CD4-positive, alpha-beta memory T cell (primary cell): ENCODE results near the gene NUB1. TPM values are rescaled to one million over a fixed set of nuclear protein-coding genes. Genes with fewer than 3 reads are reported as not detected.
A peak's percentile ranks its signal among the peaks of the same experiment; 100 is the strongest.

Source experiments
- CTCF ChIA-PET: fragments of 350-600 bp; sonication (Branson Sonifier 250); formaldehyde crosslinking; loops from one replicate; lab custom pipeline; 2021; ENCODE audit warnings: inconsistent platforms; ENCODE audit not compliant: partially characterized antibody; lab: Charles Lee
- POLR2A ChIA-PET: fragments of 350-600 bp; sonication (Branson Sonifier 250); formaldehyde crosslinking; loops from one replicate; lab custom pipeline; 2021; ENCODE audit not compliant: partially characterized antibody; lab: Charles Lee
- DNase-seq, 5 donors: peaks; one replicate each; pipeline versions ENCODE4 v3.0.0 to v3.0.0-alpha.2; 2020 to 2022; ENCODE audit warnings: mixed read lengths in 1 of 5
- H3K27ac ChIP-seq: one replicate; pipeline ENCODE4 v1.7.0; 2013; ENCODE audit warnings: low read depth, low read length
- H3K27me3 ChIP-seq: 2 replicates; pipeline ENCODE4 v1.7.0; 2013; ENCODE audit warnings: mild to moderate bottlenecking, low read length, moderate library complexity; ENCODE audit not compliant: insufficient read depth
- H3K36me3 ChIP-seq: 2 replicates; pipeline ENCODE4 v1.7.0; 2013; ENCODE audit warnings: mild to moderate bottlenecking, low read length, moderate library complexity; ENCODE audit not compliant: insufficient read depth
- H3K4me1 ChIP-seq: 2 replicates; pipeline ENCODE4 v1.7.0; 2013; ENCODE audit warnings: mild to moderate bottlenecking, low read length, moderate library complexity; ENCODE audit not compliant: insufficient read depth
- H3K4me3 ChIP-seq, 2 donors: one replicate each; pipeline ENCODE4 v1.7.0; 2013; ENCODE audit warnings: low read length in 2 of 2, mild to moderate bottlenecking in 1 of 2
- H3K9me3 ChIP-seq, 2 donors: one replicate each; pipeline ENCODE4 v1.7.0; 2013; ENCODE audit warnings: low read length in 2 of 2, control low read depth in 1 of 2; ENCODE audit not compliant: control insufficient read depth in 1 of 2
- H3K27ac Mint-ChIP-seq, 7 donors: one replicate each; pipeline ENCODE4 v1.8.0; 2020 to 2021; ENCODE audit warnings: mixed read lengths in 7 of 7, mild to moderate bottlenecking in 6 of 7, inconsistent platforms in 3 of 7, moderate library complexity in 3 of 7
- H3K27me3 Mint-ChIP-seq, 2 donors: one replicate each; pipeline ENCODE4 v1.8.0; 2020 to 2021; ENCODE audit warnings: mixed read lengths in 2 of 2
- H3K36me3 Mint-ChIP-seq, 2 donors: one replicate each; pipeline ENCODE4 v1.8.0; 2020 to 2021; ENCODE audit warnings: mixed read lengths in 2 of 2, inconsistent platforms in 1 of 2, mild to moderate bottlenecking in 1 of 2
- H3K4me1 Mint-ChIP-seq, 4 donors: one replicate each; pipeline ENCODE4 v1.8.0; 2020 to 2021; ENCODE audit warnings: mixed read lengths in 4 of 4, mild to moderate bottlenecking in 1 of 4
- H3K4me3 Mint-ChIP-seq, 8 donors: one replicate each; pipeline ENCODE4 v1.8.0; 2020 to 2021; ENCODE audit warnings: mixed read lengths in 8 of 8, mild to moderate bottlenecking in 7 of 8, moderate library complexity in 6 of 8, inconsistent platforms in 3 of 8
- H3K9me3 Mint-ChIP-seq, 8 donors: one replicate each; pipeline ENCODE4 v1.8.0; 2020 to 2021; ENCODE audit warnings: mixed read lengths in 8 of 8, mild to moderate bottlenecking in 5 of 8, inconsistent platforms in 3 of 8, moderate library complexity in 1 of 8
- intact Hi-C: fragments of 100-400 bp; cut with micrococcal nuclease; formaldehyde crosslinking; loops from one replicate; pipeline ENCODE4 v1.15.1; 2023
- polyA plus RNA-seq, 2 donors: library from polyadenylated mRNA; unstranded; fragments of 300-500 nt; fragmentation: Illumina TruSeq; gene quantifications; one replicate each; pipeline ENCODE4 v1.2.3, GENCODE V29; 2021
- total RNA-seq, 2 experiments: library from RNA; stranded (reverse); gene quantifications; one replicate each; pipeline ENCODE4 v1.2.3, GENCODE V29; 2021

The NUB1 gene
- total and polyA plus RNA-seq, 4 experiments from 2014 or later: 50.1 to 119 (median 96.4) TPM

DNA sequence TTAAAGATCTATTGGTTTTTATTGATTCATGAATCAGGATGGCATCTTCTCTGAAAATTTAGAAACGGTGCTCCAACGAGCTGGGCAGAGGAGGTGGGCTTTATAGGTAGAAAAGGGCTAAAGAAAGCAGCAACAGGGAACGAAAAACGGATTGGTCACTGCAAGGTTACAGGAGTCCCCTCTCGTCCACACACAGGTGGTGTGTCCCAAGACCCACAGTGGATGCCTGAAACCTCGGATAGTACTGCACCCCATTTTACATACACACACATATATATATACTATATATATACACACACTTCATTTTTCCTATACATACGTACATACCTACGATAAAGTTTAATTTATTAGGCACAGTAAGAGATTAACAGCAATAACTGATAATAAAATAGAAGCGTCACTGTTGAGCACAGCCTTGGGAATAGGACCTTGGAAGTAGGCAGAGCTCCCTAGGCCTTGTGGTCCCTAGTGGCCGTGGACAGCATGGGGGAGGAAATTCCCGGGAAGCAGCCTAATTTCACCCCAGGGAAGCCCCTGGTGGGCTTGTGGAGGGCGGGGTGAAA lies 737 bp upstream of the NUB1 start:
- ChIA-PET CTCF (interaction anchor here (0.6 to 6.4 kb wide), 5 partner anchors 10 to 97 kb away, joined by 3 to 52 read pairs (median 3); no protein-coding TSS in a partner anchor), POLR2A (interaction anchor here (0.7 to 4.4 kb wide), 10 partner anchors 11 to 312 kb away, joined by 3 to 49 read pairs (median 4); partner anchors contain the start of genes ABCB8, ABCF2, CRYGN and WDR86)
- DNase-seq: peak in 1 of 5 donors; percentile 14

DNA sequence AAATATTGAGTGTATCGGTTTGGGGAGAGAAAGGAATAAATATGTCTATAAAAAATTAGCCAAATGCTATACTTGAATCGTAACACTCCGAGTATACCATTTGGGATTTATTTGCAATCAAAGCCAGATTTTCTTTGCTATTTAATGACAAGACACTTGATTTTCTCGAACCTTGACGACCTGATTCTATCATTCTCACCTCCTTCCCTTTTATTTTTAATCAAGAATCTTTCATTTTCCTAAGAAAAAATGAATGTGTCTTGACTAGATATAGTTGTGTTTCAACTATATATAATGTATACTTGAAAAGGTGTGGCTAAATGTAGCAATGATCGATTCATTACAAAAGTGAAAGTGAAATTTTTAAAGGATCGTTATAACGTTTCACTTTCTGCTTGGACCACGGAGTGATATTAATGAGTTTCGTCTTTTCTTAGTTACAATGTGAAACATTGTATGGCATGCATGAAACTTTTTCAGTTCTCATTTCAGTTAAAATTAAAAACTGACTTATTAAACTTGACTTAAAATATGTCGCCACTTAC lies 562 bp downstream of the NUB1 start:
- H3K4me3 Mint-ChIP-seq: peak overlapping the region; percentile 79 to 91 (median 89)

More for the DNA sequence above, 737 bp upstream of the NUB1 start:
- Mint-ChIP-seq H3K4me1 (peaks cover 19 to 40% (median 28%) of the 10 kb centered on the region in 4 donors), H3K9me3 (peaks cover 0 to 5% (median 3%) of the 10 kb centered on the region in 8 donors), H3K36me3 (peaks cover 17 to 25% of the 10 kb centered on the region in 2 donors), H3K27ac (peak overlapping the region; percentile 86 to 97 (median 89)), H3K4me3 (peak overlapping the region; percentile 68 to 89 (median 82)), H3K27me3 (no peaks in the 10 kb centered on the region)
- peak overlapping the region; percentile 81 for H3K27ac ChIP-seq
- no peak overlapping the region for H3K4me3 ChIP-seq
- peaks cover 7% of the 10 kb centered on the region for H3K36me3 ChIP-seq
- no peaks in the 10 kb centered on the region for H3K9me3 ChIP-seq
- intact Hi-C loops: loop anchor here (1.0 to 10.0 kb wide), 4 partner anchors 9 to 536 kb away; partner anchors contain the start of gene PRKAG2
- no peaks in the 10 kb centered on the region for H3K27me3 ChIP-seq
- H3K4me1 ChIP-seq: peaks cover 28% of the 10 kb centered on the region

DNA sequence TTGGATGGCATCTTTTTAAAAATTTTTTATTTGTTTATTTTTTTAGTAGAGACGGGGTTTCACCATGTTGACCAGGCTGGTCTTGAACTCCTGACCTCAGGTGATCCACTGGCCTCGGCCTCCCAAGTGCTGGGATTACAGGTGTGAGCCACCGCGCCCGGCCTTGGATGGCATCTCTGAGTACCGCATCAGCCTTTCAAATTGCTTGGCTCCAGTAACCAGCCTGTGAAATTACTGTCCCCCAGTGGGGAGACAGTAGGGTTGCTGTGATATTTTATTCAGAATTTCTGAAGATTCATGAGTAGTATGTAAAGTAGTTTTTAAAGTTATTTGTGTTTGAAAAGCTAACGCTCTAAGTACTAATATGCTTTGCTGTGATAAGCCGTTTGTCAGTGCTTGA lies 1.2 kb downstream of the NUB1 start:
- H3K4me1 Mint-ChIP-seq: peaks cover 21 to 45% (median 31%) of the 10 kb centered on the region in 4 donors
- peak overlapping the region; percentile 55 to 95 (median 87) for H3K27ac Mint-ChIP-seq
- intact Hi-C loops: loop anchor here (10.0 kb wide), 1 partner anchor 328 kb away; no protein-coding TSS in a partner anchor
- POLR2A ChIA-PET: interaction anchor here (2.0 to 4.4 kb wide), 2 partner anchors 9 to 28 kb away, joined by 14 to 49 read pairs; no protein-coding TSS in a partner anchor
- CTCF ChIA-PET: interaction anchor here (0.9 to 6.4 kb wide), 3 partner anchors 10 to 105 kb away, joined by 4 to 52 read pairs (median 6); no protein-coding TSS in a partner anchor
- H3K27me3 ChIP-seq: no peaks in the 10 kb centered on the region
- H3K9me3 ChIP-seq: no peaks in the 10 kb centered on the region
- H3K36me3 ChIP-seq: peaks cover 20% of the 10 kb centered on the region
- H3K9me3 Mint-ChIP-seq: peaks cover 0 to 5% (median 2%) of the 10 kb centered on the region in 8 donors
- no peaks in the 10 kb centered on the region for H3K27me3 Mint-ChIP-seq
- peaks cover 17 to 42% of the 10 kb centered on the region in 2 donors for H3K36me3 Mint-ChIP-seq
- H3K4me3 ChIP-seq: peak overlapping the region in 1 of 2 donors; percentile 86
- H3K4me1 ChIP-seq: peaks cover 28% of the 10 kb centered on the region
- H3K27ac ChIP-seq: peak overlapping the region; percentile 81
- H3K4me3 Mint-ChIP-seq: peak overlapping the region; percentile 79 to 91 (median 89)
- DNase-seq: no peak

More for the DNA sequence above, 562 bp downstream of the NUB1 start:
- peak overlapping the region; percentile 87 to 97 (median 92) for H3K27ac Mint-ChIP-seq
- Histone ChIP-seq H3K27ac (peak overlapping the region; percentile 81), H3K27me3 (no peaks in the 10 kb centered on the region), H3K9me3 (no peaks in the 10 kb centered on the region), H3K4me1 (peaks cover 28% of the 10 kb centered on the region), H3K4me3 (peak overlapping the region; percentile 80 to 86), H3K36me3 (peaks cover 17% of the 10 kb centered on the region)
- H3K36me3 Mint-ChIP-seq: peaks cover 17 to 37% of the 10 kb centered on the region in 2 donors
- ChIA-PET POLR2A (interaction anchor here (0.5 to 4.4 kb wide), 8 partner anchors 10 to 1090 kb away, joined by 3 to 49 read pairs (median 4); partner anchors contain the start of genes ABCB8, ABCF2 and CRYGN), CTCF (interaction anchor here (1.0 to 6.4 kb wide), 5 partner anchors 10 to 98 kb away, joined by 3 to 52 read pairs (median 6); no protein-coding TSS in a partner anchor)
- peak in 4 of 5 donors; percentile 44 to 58 (median 50) for DNase-seq
- peaks cover 0 to 5% (median 2%) of the 10 kb centered on the region in 8 donors for H3K9me3 Mint-ChIP-seq
- no peaks in the 10 kb centered on the region for H3K27me3 Mint-ChIP-seq
- intact Hi-C loops: loop anchor here (10.0 kb wide), 1 partner anchor 327 kb away; no protein-coding TSS in a partner anchor
- peaks cover 19 to 42% (median 29%) of the 10 kb centered on the region in 4 donors for H3K4me1 Mint-ChIP-seq

DNA sequence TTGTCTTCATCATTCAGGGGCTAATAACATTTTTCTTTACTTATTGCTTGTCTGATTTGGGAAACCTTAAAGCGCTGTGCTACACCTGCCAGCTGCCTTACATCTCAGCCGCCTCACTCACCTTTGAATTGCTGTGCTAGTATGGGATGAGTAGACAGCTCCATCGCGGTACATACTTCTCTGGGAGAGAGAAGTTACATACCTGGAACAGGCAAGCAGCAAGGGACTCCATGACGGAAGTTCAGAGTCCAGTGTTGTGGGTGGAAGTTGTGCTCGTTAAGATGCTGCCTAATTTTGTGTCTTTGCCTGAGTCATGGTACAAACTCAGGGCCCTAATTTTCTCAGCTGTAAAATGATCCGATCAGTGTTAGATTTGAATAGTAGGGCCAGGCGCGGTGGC lies 1.9 kb downstream of the NUB1 start:
- H3K27me3 Mint-ChIP-seq: no peaks in the 10 kb centered on the region
- Histone ChIP-seq H3K27ac (no peak overlapping the region), H3K36me3 (peaks cover 24% of the 10 kb centered on the region), H3K9me3 (no peaks in the 10 kb centered on the region), H3K27me3 (no peaks in the 10 kb centered on the region), H3K4me3 (no peak overlapping the region), H3K4me1 (peaks cover 28% of the 10 kb centered on the region)
- intact Hi-C loops: loop anchor here (10.0 kb wide), 1 partner anchor 329 kb away; no protein-coding TSS in a partner anchor
- H3K9me3 Mint-ChIP-seq: peaks cover 0 to 5% (median 2%) of the 10 kb centered on the region in 8 donors
- peaks cover 20 to 46% of the 10 kb centered on the region in 2 donors for H3K36me3 Mint-ChIP-seq
- peak overlapping the region in 4 of 7 donors; percentile 24 to 87 (median 62) for H3K27ac Mint-ChIP-seq
- peak overlapping the region; percentile 62 to 91 (median 86) for H3K4me3 Mint-ChIP-seq
- H3K4me1 Mint-ChIP-seq: peaks cover 23 to 50% (median 33%) of the 10 kb centered on the region in 4 donors
- ChIA-PET POLR2A (interaction anchor here (4.4 kb wide), 1 partner anchor 9 kb away, joined by 49 read pairs; no protein-coding TSS in a partner anchor), CTCF (interaction anchor here (0.9 to 6.4 kb wide), 4 partner anchors 9 to 105 kb away, joined by 3 to 52 read pairs (median 5); no protein-coding TSS in a partner anchor)
- no peak for DNase-seq

DNA sequence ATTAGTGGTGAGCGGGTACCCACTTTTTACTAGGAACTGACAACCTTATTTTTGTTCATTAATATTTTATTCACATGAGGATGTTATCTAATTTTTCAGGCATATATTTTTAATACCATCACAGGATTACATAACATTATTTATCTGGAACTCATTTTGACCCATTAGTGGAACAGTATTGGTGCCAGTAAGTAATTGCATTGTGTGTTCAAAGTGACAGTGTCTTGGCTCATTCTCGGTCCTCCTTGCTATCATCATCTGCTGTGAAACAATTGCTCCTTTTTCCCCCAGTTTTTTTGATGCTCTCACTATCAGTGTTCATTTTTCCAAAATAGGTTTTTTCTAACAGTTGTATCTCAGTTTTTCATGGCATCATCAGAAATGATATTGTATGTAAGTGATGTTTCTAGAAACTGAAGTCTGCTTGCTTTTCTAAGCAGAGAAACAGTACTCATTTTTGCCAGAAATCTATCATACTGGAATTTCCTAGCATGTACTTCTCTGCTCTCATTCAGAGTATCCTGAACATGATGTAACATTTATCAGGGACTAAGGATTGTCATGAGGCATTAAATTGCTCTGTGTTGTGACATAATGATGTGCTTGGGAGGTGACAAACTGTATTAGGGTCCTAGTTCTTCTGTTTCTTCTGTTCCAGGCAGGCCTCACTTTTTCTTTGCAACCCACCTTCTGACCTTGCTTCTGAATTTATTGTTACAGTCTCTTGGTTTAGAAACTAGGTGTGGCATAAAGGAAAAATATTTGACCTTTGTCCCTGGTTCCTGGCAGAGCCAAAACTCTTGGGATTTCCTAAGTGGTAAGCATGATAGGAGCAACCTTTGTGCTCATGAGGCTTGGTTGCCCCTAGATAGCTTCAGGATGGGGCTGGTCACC lies 4.2 kb downstream of the NUB1 start:
- ChIA-PET POLR2A (no interaction called here), CTCF (interaction anchor here (1.0 to 1.2 kb wide), 2 partner anchors 31 to 103 kb away, joined by 3 read pairs; no protein-coding TSS in a partner anchor)
- Mint-ChIP-seq H3K36me3 (peaks cover 12 to 55% of the 10 kb centered on the region in 2 donors), H3K4me3 (peak overlapping the region in 1 of 8 donors; percentile 13), H3K4me1 (peaks cover 24 to 59% (median 35%) of the 10 kb centered on the region in 4 donors), H3K27ac (peak overlapping the region in 5 of 7 donors; percentile 1 to 93 (median 63)), H3K27me3 (no peaks in the 10 kb centered on the region), H3K9me3 (peaks cover 0 to 1% (median 0%) of the 10 kb centered on the region in 8 donors)
- intact Hi-C loops: loop anchor here (10.0 kb wide), 1 partner anchor 331 kb away; no protein-coding TSS in a partner anchor
- H3K27ac ChIP-seq: no peak overlapping the region
- no peak overlapping the region for H3K4me3 ChIP-seq
- no peaks in the 10 kb centered on the region for H3K9me3 ChIP-seq
- H3K4me1 ChIP-seq: peaks cover 35% of the 10 kb centered on the region
- H3K36me3 ChIP-seq: peaks cover 24% of the 10 kb centered on the region
- no peaks in the 10 kb centered on the region for H3K27me3 ChIP-seq
- DNase-seq: no peak

DNA sequence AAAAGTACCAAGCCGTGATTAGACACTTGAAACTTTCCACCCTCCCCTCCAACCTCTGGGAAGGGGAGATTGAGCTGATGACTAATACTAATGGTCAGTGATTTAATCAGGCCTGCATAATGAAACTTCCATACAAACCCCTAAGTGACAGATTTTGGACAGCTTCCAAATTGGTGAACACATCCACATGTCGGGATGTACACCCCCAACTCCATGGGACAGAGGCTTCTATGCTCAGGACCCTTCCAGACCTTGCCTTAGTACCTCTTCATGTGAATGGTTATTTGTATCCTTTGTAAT lies 4.8 kb downstream of the NUB1 start:
- Mint-ChIP-seq H3K27me3 (no peaks in the 10 kb centered on the region), H3K9me3 (peaks cover 0 to 3% (median 0%) of the 10 kb centered on the region in 8 donors), H3K27ac (peak overlapping the region in 3 of 7 donors; percentile 8 to 93 (median 32)), H3K36me3 (peaks cover 12 to 55% of the 10 kb centered on the region in 2 donors), H3K4me1 (peaks cover 27 to 59% (median 38%) of the 10 kb centered on the region in 4 donors), H3K4me3 (no peak overlapping the region)
- no peak for DNase-seq
- Histone ChIP-seq H3K27ac (no peak overlapping the region), H3K4me1 (peaks cover 35% of the 10 kb centered on the region), H3K27me3 (no peaks in the 10 kb centered on the region), H3K9me3 (no peaks in the 10 kb centered on the region), H3K4me3 (no peak overlapping the region), H3K36me3 (peaks cover 24% of the 10 kb centered on the region)
- CTCF ChIA-PET: interaction anchor here (1.2 kb wide), 1 partner anchor 102 kb away, joined by 3 read pairs; no protein-coding TSS in a partner anchor
- POLR2A ChIA-PET: no interaction called here
- intact Hi-C loops: loop anchor here (10.0 kb wide), 1 partner anchor 332 kb away; no protein-coding TSS in a partner anchor
